SU-DHL-6 (cell line): Measurements from ENCODE around the gene LIN54.
A peak's percentile ranks its signal among the peaks of the same experiment; 100 is the strongest.

Experiments
- H2AFZ ChIP-seq: fragments of 200-600 bp; sonication (generic); 2 replicates; pipeline ENCODE4 v1.6.1; 2014; ENCODE audit warnings: low read depth, mild to moderate bottlenecking, moderate library complexity, mixed read lengths, antibody characterized with exemption, low read length; ENCODE audit not compliant: severe bottlenecking
- H3F3A ChIP-seq: fragments of 200-600 bp; shearing (Covaris generic); 2 replicates; pipeline ENCODE4 v1.6.0; 2016; ENCODE audit warnings: antibody characterized with exemption, mild to moderate bottlenecking; ENCODE audit not compliant: insufficient read depth
- H3K27ac ChIP-seq: fragments of 200-600 bp; sonication (generic); 2 replicates; pipeline ENCODE4 v1.5.1; 2016; ENCODE audit warnings: low read depth, mild to moderate bottlenecking, low read length, moderate library complexity, mixed read lengths
- H3K27me3 ChIP-seq: fragments of 200-600 bp; sonication (generic), shearing (Covaris generic); 2 replicates; pipeline ENCODE4 v1.6.0; 2014; ENCODE audit warnings: mild to moderate bottlenecking, low read length
- H3K36me3 ChIP-seq: fragments of 200-600 bp; sonication (generic); 2 replicates; pipeline ENCODE4 v1.6.1; 2014; ENCODE audit warnings: mild to moderate bottlenecking, low read length, mixed read lengths
- H3K4me2 ChIP-seq: fragments of 300-600, 200-600 bp; shearing (Covaris generic), sonication (generic); 2 replicates; pipeline ENCODE4 v1.6.0; 2014; ENCODE audit warnings: low read length, low read depth, mild to moderate bottlenecking; ENCODE audit not compliant: poor library complexity, severe bottlenecking
- H3K4me3 ChIP-seq: fragments of 200-600 bp; sonication (generic); 2 replicates; pipeline ENCODE4 v1.5.1; 2014; ENCODE audit warnings: antibody characterized with exemption, low read length, mild to moderate bottlenecking, mixed read lengths; ENCODE audit not compliant: insufficient read depth, poor library complexity, severe bottlenecking
- H3K79me2 ChIP-seq: fragments of 200-600 bp; sonication (generic); 2 replicates; pipeline ENCODE4 v1.6.1; 2014; ENCODE audit warnings: mild to moderate bottlenecking, low read length, moderate library complexity; ENCODE audit not compliant: insufficient read depth
- H3K9ac ChIP-seq: fragments of 200-600 bp; sonication (generic); 2 replicates; pipeline ENCODE4 v1.7.0; 2014; ENCODE audit warnings: mild to moderate bottlenecking, low read length
- H3K9me2 ChIP-seq: fragments of 200-600 bp; sonication (generic); replicated peaks from 2 replicates; pipeline ENCODE4 v1.6.1; 2014; ENCODE audit warnings: low read length; ENCODE audit not compliant: insufficient read depth
- H3K9me3 ChIP-seq: fragments of 200-600 bp; sonication (generic); 2 replicates; pipeline ENCODE4 v1.6.1; 2014; ENCODE audit warnings: low read length, mixed read lengths; ENCODE audit not compliant: insufficient read depth
- H4K20me1 ChIP-seq: fragments of 200-600 bp; sonication (generic); 2 replicates; pipeline ENCODE4 v1.6.1; 2014; ENCODE audit warnings: low read depth, mild to moderate bottlenecking, antibody characterized with exemption, low read length, moderate library complexity, mixed read lengths
- CTCF ChIP-seq: fragments of 200-600 bp; sonication (generic); IDR thresholded peaks from one replicate; pipeline ENCODE4 v1.5.1; 2017; ENCODE audit warnings: antibody characterized with exemption, mild to moderate bottlenecking, low read length, moderate library complexity; ENCODE audit not compliant: insufficient read depth, poor library complexity, severe bottlenecking
- EZH2phosphoT487 ChIP-seq: fragments of 200-600 bp; sonication (generic), shearing (Covaris generic); conservative IDR thresholded peaks from 2 replicates; pipeline ENCODE4 v1.6.1; 2018; ENCODE audit warnings: mild to moderate bottlenecking, antibody characterized with exemption, low read length, moderate library complexity, mixed read lengths

LIN54 gene

GRCh38 chr4:83036991-83037665, 26.5 kb upstream of the LIN54 start:
- no peak overlapping the region for H2AFZ ChIP-seq
- no peak overlapping the region for H3K4me3 ChIP-seq
- TF ChIP-seq CTCF (no peak), EZH2phosphoT487 (no peak)
- no peaks in the 10 kb centered on the region for H3K27me3 ChIP-seq
- H3F3A ChIP-seq = no peaks in the 10 kb centered on the region
- H3K4me2 ChIP-seq = peak overlapping the region; percentile 85
- H3K27ac ChIP-seq = no peak overlapping the region
- no peaks in the 10 kb centered on the region for H3K9me3 ChIP-seq
- H4K20me1 ChIP-seq = no peaks in the 10 kb centered on the region
- peaks cover 38% of the 10 kb centered on the region for H3K79me2 ChIP-seq
- no peaks in the 10 kb centered on the region; the same call in 1 of the 2 replicates for H3K36me3 ChIP-seq
- no peak overlapping the region for H3K9ac ChIP-seq
- H3K9me2 ChIP-seq = no peaks in the 10 kb centered on the region

- Histone ChIP-seq H3K4me2 (peak within 1 kb of the TSS; percentile 85), H3K36me3 (no peaks in the 10 kb centered on the region), H3K79me2 (peaks cover 34% of the 10 kb centered on the region), H3K4me3 (peak within 1 kb of the TSS; percentile 80), H4K20me1 (no peaks in the 10 kb centered on the region), H3K9me2 (no peaks in the 10 kb centered on the region), H2AFZ (peak within 1 kb of the TSS; percentile 85), H3K9me3 (no peaks in the 10 kb centered on the region), H3K27ac (peak within 1 kb of the TSS; percentile 85), H3K27me3 (no peaks in the 10 kb centered on the region), H3F3A (no peaks in the 10 kb centered on the region), H3K9ac (peak within 1 kb of the TSS; percentile 71)
- TF ChIP-seq CTCF (no peak), EZH2phosphoT487 (no peak)
Measured at GRCh38 chr4:83034630-83035494, 24.2 kb upstream of the LIN54 start, which contains the start of gene COPS4. Gene COPS4, plus strand, starts transcription at chr4:83035183. Its CDS starts 42 bp downstream, at chr4:83035225.

GRCh38 chr4:83029688-83030087, 19.1 kb upstream of the LIN54 start:
- no peaks in the 10 kb centered on the region for H3K9me2 ChIP-seq
- no peaks in the 10 kb centered on the region for H3K36me3 ChIP-seq
- H3K79me2 ChIP-seq = no peaks in the 10 kb centered on the region
- H3K9ac ChIP-seq = no peak overlapping the region
- H3K27me3 ChIP-seq = no peaks in the 10 kb centered on the region
- H4K20me1 ChIP-seq = no peaks in the 10 kb centered on the region
- H3K4me2 ChIP-seq = no peak overlapping the region
- no peak overlapping the region for H2AFZ ChIP-seq
- no peaks in the 10 kb centered on the region for H3F3A ChIP-seq
- no peak overlapping the region for H3K4me3 ChIP-seq
- no peak overlapping the region for H3K27ac ChIP-seq
- no peaks in the 10 kb centered on the region for H3K9me3 ChIP-seq
- TF ChIP-seq EZH2phosphoT487 (no peak), CTCF (no peak)
